ENCODE results near the gene LRFN2.

LRFN2 gene

GRCh38 chr6:40436685-40437604 is 150.2 kb downstream of the LRFN2 start:
- peak; percentile 91 for DNase-seq (ENCODE audit: low spot score)

DNA sequence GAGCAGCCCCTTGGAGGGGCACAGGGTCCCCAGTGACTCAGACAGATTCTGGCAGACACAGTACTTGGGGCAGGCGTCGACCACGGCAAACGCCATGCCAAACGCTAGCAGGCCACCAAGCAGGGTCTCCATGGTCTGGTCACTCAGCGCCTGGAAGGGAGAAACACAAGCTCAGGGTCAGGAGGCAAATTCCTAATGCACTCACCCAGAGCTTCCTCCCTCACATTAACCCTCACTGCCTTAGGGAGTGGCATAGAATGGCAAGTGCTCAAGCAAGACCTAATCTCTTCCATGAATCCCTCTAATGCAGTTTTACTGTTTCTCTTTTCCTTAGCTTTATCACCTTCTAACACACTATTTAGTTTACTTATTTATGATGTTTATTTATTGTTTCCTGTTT is 154.2 kb downstream of the LRFN2 start:
- no peak for DNase-seq (ENCODE audit: low spot score)

DNA sequence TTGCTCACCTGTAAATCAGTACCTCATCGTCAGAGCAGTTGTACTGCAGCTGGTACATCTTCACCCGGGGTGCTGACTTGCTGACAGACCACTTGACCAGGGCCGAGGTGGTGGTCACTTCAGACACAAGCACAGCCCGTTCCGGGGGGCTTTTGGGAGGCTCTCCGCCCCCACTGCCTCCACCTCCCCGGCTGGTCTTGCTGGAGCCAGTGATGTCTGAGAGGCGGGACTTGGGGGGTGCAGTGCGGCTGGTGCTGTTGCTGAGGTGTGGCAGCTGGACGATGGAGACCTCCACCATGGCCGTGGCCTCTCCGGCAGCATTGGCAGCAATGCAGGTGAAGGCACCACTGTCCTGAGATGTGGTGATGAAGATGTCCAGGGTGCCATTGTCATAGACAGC is 155.5 kb downstream of the LRFN2 start:
- no peak for DNase-seq (ENCODE audit: low spot score)

DNA sequence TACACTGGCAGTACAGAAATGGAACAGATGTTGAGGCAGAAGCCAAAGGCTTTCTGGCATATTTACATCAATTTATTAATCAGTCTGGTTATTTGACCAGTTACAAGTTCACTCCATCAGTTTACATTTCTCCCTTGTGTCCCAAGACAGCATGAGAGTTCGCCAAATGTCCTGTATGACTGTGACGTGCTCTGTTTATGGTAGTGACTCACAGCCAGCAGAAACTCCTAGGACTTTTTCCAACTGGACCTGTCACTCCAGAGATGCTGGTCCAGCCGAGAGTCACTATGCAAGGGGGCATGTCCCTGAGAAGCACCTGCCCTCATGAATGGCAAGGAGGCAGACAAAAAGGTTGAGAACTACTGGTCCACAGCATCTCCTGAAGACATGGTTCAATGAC is 160.0 kb downstream of the LRFN2 start:
- DNase-seq (ENCODE audit: low spot score), result no peak

DNA sequence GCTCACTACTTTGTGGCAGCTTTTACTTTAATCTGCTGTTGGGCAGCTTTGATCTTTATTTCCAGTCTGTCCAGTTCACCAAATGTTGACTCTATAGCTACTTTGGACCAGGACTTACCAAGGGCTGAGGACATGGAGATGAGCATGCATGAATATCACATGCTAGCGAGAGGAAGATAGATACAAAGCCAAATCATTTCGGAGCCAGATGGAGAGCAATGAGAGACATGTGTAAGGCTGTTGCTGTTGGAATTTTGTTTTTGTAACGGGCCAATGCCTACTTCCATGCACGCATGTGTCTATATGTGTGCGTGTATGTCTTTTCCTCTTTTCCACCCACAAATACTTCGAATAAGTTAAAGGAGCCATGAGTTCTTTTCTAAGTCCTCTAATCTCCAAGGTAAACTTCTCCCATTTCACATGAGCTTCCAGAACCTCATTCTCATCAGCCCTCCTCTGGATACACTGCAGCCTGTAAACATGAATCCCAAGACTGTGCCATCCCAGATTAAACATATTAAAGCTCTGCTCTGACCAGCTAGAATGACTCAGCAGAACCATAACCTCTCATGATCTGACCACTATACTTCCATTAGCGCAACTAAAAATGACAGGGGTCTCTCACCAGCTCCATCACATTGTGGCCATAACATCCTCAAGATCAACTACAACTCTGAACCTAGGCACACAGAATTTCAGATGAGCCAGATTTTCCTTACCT is 160.7 kb downstream of the LRFN2 start:
- no peak for DNase-seq (ENCODE audit: low spot score)

DNA sequence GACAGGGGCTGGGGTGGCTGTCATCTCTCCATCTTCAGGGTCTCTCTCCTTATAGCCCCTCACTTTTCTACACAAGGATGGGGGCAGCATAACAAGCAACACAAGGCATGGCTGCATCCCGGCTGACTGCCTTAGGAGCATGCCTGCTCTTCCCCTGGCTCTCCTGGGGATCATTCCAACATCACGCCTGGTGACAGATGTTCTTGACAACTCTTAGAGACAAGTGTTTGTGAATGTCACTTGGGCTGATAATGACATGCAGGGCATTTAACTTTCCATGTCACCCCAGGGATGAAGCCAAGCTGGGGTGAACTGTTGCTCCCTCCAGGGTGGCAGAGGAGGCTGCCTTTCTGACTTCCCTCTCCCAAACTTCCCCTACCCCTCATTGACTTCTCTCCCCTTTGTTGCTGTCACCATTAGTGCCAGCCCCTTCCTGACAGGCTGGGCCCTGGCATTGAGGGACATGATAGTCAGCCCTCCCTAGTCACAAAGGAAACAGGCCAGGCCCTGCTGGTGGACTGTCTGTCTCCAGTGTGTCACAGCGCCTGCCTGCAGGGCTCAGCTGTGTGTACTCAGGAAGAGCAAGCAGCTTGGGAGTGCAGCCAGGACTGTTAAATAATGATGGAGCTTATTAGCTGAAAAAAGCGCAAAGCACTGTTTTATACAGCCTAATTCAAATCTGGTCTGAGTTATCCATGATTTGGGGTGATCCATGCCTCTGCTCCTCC is 161.8 kb downstream of the LRFN2 start:
- peak; percentile 41 for DNase-seq (ENCODE audit: low spot score)

- no peak for DNase-seq (ENCODE audit: low spot score)
These were observed 165.1 kb downstream of the LRFN2 start for GRCh38 chr6:40422046-40422445.

DNA sequence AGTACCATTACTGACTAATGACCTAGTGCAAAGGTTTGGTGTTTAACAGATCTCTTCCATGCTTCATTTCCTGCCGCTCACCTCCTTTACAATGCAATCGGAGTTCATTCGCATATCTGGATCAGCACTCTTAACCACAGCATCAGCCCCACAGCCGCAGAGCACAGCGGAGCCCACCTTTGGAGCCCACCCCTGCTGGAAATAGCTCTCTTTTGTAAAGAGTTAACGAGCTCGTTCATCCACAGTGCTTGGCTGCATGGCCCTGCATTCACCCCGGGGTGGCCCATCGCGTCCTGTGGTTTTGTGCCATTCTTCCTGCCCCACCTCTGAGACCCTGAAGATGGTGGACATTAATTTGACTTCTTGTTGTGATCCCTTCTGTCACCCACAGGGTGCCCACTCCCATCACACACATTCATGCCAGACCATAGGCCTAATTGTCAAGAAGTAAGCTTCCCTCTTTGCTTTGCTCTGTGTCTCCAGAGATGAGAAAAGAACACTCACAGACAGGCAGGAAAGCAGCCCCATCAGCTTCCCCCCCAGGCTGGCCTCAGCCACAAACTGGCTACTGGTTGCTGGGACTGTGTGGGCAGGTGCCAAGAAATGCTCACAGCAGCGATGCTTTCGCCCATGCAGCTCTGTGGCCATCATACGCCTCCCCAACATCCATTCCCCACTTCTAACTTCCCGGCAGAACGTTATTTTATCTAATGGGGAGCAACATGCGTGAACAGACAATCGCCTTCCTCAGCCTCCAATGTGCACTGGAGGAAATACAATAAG is 167.0 kb downstream of the LRFN2 start:
- no peak for DNase-seq (ENCODE audit: low spot score)

DNA sequence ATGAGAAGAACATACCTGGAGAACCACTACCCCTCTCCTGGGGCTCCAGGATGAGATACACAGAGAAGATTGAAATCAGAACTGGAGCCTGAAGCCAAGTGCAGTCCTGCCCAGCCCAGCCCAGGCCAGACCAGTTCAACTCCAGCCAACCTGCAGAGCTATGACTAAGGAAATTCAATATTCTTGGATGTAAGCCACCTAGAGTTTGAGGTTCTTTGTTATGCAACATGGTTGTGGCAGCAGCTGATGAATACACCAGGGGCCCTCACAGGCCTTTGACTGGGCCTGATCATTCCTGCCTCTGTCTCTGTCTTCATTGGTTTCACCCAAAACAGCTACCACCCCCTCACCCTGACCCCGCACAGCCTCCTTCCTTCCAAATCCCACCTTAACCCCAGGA is 167.8 kb downstream of the LRFN2 start:
- DNase-seq (ENCODE audit: low spot score), result no peak

DNA sequence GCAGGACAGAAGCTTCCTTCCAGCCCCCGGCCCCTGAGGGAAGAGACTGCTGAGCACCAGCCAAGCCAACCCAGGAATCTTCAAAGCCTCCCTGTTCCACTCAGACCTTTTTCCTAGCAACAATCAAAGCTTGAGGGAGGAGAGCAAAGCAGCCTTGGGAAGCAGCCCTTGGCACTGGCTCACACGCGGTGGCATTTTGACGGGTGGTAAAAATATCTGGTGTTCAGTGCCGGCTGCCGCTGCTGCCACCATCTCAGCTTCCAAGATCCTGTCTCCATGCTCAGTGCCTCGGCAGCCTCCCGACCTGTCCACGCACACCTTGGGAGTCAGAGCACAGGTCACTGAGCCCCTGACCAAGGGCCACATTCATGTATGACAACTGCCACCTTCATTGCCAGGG is 170.1 kb downstream of the LRFN2 start:
- no peak for DNase-seq (ENCODE audit: low spot score)

DNA sequence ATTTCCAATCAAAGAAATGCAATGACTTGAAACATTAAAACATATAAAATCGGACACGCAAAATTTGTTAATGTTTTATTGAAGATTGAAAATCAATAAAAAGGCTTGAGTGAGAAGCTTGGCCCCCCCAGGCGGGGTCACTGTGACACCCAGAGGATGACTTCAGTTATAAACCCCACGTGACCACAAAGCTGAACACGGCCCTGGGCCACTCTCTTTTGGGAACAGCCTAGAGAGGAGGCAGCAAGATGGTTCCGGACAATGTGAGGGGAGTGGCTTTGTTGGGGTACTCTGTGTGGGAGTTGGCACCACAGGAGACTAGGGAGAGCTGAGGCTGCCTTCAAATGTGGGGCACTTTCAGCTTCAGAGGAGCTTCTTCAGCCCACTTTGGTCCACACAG is 172.5 kb downstream of the LRFN2 start:
- DNase-seq (ENCODE audit: low spot score), result no peak

DNA sequence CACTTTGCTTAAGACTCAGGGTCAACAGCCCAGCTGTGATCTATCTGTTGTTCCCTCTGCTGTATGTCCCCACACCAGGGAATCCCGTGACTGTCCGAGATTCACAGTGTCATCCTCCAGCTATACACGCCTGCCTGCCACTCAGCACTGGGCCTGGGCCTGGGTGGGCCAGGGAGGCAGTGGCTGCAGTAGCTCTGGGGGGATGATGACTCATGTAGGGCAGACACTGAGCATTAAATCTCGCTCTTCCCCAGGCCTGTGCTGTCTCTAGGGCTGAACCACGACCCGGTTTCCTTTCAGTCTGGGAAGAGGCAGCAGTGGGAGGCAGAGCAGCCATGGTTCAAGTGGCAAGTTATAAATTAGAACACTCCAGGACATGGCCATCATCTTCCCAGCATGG is 173.9 kb downstream of the LRFN2 start:
- DNase-seq (ENCODE audit: low spot score), result no peak

DNA sequence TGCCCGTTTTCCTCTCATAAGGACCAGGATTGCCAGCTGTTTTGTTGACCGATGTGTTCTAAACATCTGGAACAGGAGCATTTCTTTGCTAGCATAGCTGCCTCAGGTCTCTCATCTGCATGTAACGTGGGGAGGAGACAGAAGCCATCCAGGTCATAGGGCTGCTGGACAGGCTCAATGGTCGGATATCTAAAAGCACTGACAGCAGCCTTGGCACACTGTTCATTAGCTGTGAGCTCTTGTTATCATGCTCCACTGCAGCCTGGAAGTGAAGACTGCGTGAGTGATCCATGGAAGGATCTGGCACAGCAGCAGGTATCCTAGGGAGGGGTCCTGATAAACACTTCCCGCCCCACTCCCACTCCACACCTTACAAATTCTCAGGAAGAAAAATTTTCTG is 175.3 kb downstream of the LRFN2 start:
- no peak for DNase-seq (ENCODE audit: low spot score)

GRCh38 chr6:40410821-40411220 is 176.3 kb downstream of the LRFN2 start:
- no peak for DNase-seq (ENCODE audit: low spot score)

DNA sequence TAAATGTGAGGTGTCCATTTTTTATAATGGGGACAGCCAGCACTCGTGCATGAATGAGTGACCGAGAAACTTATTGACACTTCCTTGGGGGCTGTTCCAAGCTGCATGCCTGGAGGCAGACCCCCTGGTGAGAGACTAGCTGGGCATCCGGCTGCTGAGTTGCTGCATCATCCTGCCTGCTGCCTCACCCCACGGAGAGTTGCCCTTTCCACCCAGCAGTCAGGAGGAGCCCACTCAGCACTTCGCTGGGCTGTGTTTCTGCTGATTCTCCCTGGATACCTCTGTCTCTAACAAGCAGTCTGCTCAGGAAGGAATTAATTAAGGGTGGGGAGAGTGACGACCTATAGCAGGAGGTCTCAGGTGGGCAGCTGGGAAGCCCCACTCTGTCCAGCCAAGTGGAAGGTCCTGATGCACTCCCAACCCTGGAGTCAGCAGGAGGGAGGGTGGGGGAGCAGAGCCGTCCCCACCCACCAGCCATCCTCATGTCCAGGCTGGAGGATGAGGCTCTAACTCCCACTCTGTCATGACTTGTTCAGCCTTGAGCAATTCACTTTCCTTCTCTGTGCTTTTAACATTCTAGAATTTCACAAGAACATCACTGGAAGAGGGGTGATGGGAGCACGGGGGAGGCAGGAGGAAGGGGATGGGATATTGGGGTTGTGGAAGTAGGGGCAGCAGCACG is 177.3 kb downstream of the LRFN2 start:
- no peak for DNase-seq (ENCODE audit: low spot score)

DNA sequence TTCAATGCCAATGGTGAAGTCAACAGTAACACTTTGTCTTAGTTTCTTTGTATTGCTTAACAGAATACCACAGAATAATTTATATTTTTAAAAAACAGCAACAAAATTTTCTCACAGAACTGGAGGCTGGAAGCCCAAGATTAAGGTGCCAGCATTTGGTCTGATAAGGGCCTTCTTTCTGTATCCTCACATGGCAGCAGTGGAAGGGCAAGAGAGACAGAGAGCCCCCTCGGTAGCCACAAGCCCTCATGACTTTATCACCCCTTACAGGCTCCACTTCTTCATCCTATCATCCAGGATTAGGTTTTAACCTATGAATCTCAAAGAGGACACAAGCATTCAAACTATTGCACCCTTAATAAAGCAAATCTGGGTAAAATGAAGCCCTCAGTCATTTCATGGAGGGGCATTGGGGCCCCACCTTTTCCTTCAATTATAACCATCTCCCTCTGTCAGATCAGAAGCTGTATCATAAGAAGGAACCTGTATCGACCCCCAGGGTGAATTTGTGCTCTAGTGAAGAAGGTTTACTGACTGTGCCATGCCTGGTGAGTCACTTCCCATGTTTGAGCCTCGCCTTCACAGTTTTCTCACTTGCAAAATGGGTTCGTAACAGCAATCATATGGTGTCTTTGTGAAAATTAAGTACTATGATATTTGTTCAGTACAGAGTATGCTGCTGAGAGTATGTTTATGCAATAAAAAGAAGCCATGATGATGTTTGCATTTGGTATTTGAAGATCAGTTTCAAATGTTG is 178.2 kb downstream of the LRFN2 start:
- DNase-seq (ENCODE audit: low spot score), result no peak

GRCh38 chr6:40407239-40407638 is 179.9 kb downstream of the LRFN2 start:
- DNase-seq (ENCODE audit: low spot score), result no peak

GRCh38 chr6:40406175-40406574 is 181.0 kb downstream of the LRFN2 start:
- DNase-seq (ENCODE audit: low spot score), result no peak

GRCh38 chr6:40400738-40401137 is 186.4 kb downstream of the LRFN2 start:
- no peak for DNase-seq (ENCODE audit: low spot score)

- DNase-seq (ENCODE audit: low spot score), result no peak
These were observed 187.2 kb downstream of the LRFN2 start for GRCh38 chr6:40399888-40400457.
